ENCODE results near the gene PATE4.

GRCh38 chr11:125787827-125788226, 45.3 kb upstream of the PATE4 start, which contains the start of gene PATE3:
- no peak for TF ChIP-seq CTCF (IDR thresholded peaks at IDR 0.05)
- no peak for TF ChIP-seq EP300 (IDR thresholded peaks at IDR 0.05)
- no peak for TF ChIP-seq POLR2AphosphoS5 (IDR thresholded peaks at IDR 0.05)
